ENCODE data around the gene S100PBP. TPM values are rescaled to one million over a fixed set of nuclear protein-coding genes. Genes with fewer than 3 reads are reported as not detected.

Gene S100PBP
- total RNA-seq, 4 donors from 2014 or later = 11.0 to 32.1 (median 18.2) TPM

- peak in 1 of 2 donors; percentile 54 for DNase-seq (ENCODE audit: low spot score in 2 of 2)
- 91 to 94% methylated on average over 4 of the region's 4 CpGs for WGBS, 2 donors
- TF ChIP-seq POLR2A (IDR thresholded peaks at IDR 0.05) = no peak
- TF ChIP-seq, protein P1, sequence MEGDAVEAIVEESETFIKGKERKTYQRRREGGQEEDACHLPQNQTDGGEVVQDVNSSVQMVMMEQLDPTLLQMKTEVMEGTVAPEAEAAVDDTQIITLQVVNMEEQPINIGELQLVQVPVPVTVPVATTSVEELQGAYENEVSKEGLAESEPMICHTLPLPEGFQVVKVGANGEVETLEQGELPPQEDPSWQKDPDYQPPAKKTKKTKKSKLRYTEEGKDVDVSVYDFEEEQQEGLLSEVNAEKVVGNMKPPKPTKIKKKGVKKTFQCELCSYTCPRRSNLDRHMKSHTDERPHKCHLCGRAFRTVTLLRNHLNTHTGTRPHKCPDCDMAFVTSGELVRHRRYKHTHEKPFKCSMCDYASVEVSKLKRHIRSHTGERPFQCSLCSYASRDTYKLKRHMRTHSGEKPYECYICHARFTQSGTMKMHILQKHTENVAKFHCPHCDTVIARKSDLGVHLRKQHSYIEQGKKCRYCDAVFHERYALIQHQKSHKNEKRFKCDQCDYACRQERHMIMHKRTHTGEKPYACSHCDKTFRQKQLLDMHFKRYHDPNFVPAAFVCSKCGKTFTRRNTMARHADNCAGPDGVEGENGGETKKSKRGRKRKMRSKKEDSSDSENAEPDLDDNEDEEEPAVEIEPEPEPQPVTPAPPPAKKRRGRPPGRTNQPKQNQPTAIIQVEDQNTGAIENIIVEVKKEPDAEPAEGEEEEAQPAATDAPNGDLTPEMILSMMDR (IDR thresholded peaks at IDR 0.05) = no peak
- intact Hi-C loops (cut with DNase I; ENCODE audit: low total_unique reads) = loop anchor here (10.0 kb wide), 1 partner anchor 159 kb away; the partner anchor contains the start of gene SYNC
- no peak overlapping the region for H3K4me3 ChIP-seq (ENCODE audit: low read depth, poor library complexity, severe bottlenecking)
Measured at GRCh38 chr1:32863218-32863880, 45.9 kb downstream of the S100PBP start.

GRCh38 chr1:32863881-32864245 is 46.4 kb downstream of the S100PBP start:
- intact Hi-C loops (cut with DNase I; ENCODE audit: low total_unique reads) = loop anchor here (10.0 kb wide), 1 partner anchor 159 kb away; the partner anchor contains the start of gene SYNC
- H3K4me3 ChIP-seq (ENCODE audit: low read depth, poor library complexity, severe bottlenecking) = no peak overlapping the region
- TF ChIP-seq, protein P1 (IDR thresholded peaks at IDR 0.05) = no peak
- no peak for TF ChIP-seq POLR2A (IDR thresholded peaks at IDR 0.05)
- WGBS, 2 donors = 88 to 93% methylated on average over 1 of the region's 1 CpG
- peak in 1 of 2 donors; percentile 21 for DNase-seq (ENCODE audit: low spot score in 2 of 2)

DNA sequence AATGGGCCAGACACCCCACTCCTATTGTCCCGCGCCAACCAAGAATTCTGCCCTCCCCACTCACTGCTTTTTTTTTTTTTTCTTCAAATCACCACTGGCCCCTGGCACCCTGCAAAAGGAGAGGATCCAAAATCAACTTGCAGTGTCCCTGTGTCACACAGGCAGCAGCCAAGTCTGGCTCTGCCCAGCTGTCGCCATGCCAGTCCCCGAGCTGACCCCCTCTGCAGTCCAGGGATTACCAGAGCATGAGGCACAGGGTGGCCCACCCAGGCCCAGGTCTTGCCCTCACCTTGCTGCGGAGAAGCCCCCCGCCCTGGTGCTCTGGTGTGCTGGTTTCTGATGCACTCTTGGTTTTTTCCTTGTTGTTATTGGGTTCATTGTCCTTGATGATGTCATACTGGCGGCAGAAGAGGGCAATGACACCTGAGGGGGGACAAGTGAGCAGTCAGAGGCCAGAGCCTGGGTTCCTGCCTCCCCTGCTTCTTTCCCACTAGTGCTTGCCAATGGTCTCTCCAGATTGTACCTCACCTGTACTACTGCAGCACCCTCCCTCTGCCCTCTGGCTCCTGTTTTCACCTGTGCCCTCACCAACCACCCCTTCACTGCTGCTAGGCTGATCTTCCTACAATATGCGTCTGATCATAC is 47.0 kb downstream of the S100PBP start:
- 91 to 94% methylated on average over 8 of the region's 8 CpGs for WGBS, 2 donors
- H3K4me3 ChIP-seq (ENCODE audit: low read depth, poor library complexity, severe bottlenecking) = no peak overlapping the region
- intact Hi-C loops (cut with DNase I; ENCODE audit: low total_unique reads) = loop anchor here (10.0 kb wide), 1 partner anchor 160 kb away; the partner anchor contains the start of gene SYNC
- TF ChIP-seq, protein P1 (IDR thresholded peaks at IDR 0.05) = no peak
- no peak for TF ChIP-seq POLR2A (IDR thresholded peaks at IDR 0.05)
- peak in 1 of 2 donors; percentile 48 for DNase-seq (ENCODE audit: low spot score in 2 of 2)

DNA sequence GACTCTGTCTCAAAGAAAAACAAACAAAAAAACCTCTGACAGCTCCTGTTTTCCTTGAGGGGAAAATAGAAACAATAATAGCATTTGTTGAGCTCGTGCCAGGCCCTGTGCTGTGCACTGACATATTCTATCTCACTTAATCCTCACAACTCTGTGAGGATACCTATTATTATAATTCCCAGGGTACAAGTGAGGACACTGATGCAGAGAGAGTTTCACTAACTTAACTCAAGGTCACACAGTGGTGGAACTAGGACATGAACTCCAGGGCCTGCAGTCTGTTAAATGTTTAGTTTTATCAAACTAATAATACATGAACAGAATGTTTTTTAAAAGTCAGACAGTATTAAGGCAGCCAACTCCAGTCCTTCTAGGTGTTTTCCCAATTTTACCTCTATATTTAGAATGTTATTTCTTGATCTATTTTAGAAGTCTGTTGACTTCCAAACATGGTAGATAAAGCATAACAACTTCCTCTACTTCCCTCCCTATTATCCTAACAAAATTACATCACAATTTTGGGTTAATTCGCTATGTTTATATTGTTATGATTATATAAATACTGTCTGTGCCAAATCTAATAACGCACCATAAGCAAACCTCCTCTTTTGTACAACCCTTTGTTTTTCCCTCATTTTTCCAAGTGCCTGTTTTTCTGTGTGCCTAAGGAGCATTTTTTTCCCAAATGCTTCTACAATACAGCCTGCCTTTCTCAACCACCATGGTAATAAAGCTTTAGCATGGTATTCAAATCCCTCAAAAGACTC is 48.4 kb downstream of the S100PBP start:
- no peak overlapping the region for H3K4me3 ChIP-seq (ENCODE audit: low read depth, poor library complexity, severe bottlenecking)
- 64 to 76% methylated on average over 3 of the region's 3 CpGs for WGBS, 2 donors
- peak in 1 of 2 donors; percentile 3 for DNase-seq (ENCODE audit: low spot score in 2 of 2)
- intact Hi-C loops (cut with DNase I; ENCODE audit: low total_unique reads) = loop anchor here (10.0 kb wide), 1 partner anchor 161 kb away; the partner anchor contains the start of gene SYNC
- TF ChIP-seq POLR2A (IDR thresholded peaks at IDR 0.05) = no peak
- TF ChIP-seq, protein P1 (IDR thresholded peaks at IDR 0.05) = no peak

- no peak overlapping the region for H3K4me3 ChIP-seq (ENCODE audit: low read depth, poor library complexity, severe bottlenecking)
- TF ChIP-seq, protein P1 (IDR thresholded peaks at IDR 0.05) = no peak
- TF ChIP-seq POLR2A (IDR thresholded peaks at IDR 0.05) = no peak
- 91 to 94% methylated on average over 5 of the region's 5 CpGs for WGBS, 2 donors
- peak in 1 of 2 donors; percentile 12 for DNase-seq (ENCODE audit: low spot score in 2 of 2)
- intact Hi-C loops (cut with DNase I; ENCODE audit: low total_unique reads) = loop anchor here (10.0 kb wide), 1 partner anchor 162 kb away; the partner anchor contains the start of gene SYNC
Measured at GRCh38 chr1:32867151-32867550, 49.7 kb downstream of the S100PBP start.
